Esophagus (tissue), 2 donors: ENCODE data around the gene CCL18. TPM values are rescaled to one million over a fixed set of nuclear protein-coding genes. Genes with fewer than 3 reads are reported as not detected.
"Not testable (repeated sequence)": the region's sequence is repeated elsewhere in the genome, so short reads cannot be mapped to it uniquely, and the experiment has no call there.

ENCODE experiments used
- H3K27ac ChIP-seq, 2 donors: one replicate each; pipeline ENCODE4 v1.5.1; 2013; ENCODE audit warnings: low read depth in 2 of 2, mild to moderate bottlenecking in 2 of 2, inconsistent platforms in 1 of 2, low read length in 1 of 2, moderate library complexity in 1 of 2
- H3K27me3 ChIP-seq, 2 donors: one replicate each; pipeline ENCODE4 v1.6.1; 2013; ENCODE audit warnings: low read length in 2 of 2, control low read depth in 1 of 2, mild to moderate bottlenecking in 1 of 2; ENCODE audit not compliant: insufficient read depth in 2 of 2, control insufficient read depth in 1 of 2
- H3K36me3 ChIP-seq, 2 donors: one replicate each; pipeline ENCODE4 v1.6.1; 2013; ENCODE audit warnings: low read length in 1 of 2; ENCODE audit not compliant: control insufficient read depth in 2 of 2, insufficient read depth in 2 of 2
- H3K4me1 ChIP-seq, 2 donors: one replicate each; pipeline ENCODE4 v1.6.1; 2013; ENCODE audit warnings: low read length in 1 of 2; ENCODE audit not compliant: control insufficient read depth in 2 of 2, insufficient read depth in 2 of 2
- H3K4me3 ChIP-seq, 2 donors: one replicate each; pipeline ENCODE4 v1.5.1; 2013; ENCODE audit warnings: low read length in 2 of 2, mild to moderate bottlenecking in 2 of 2, low read depth in 1 of 2, moderate library complexity in 1 of 2
- H3K9me3 ChIP-seq, 2 donors: one replicate each; pipeline ENCODE4 v1.6.1; 2013; ENCODE audit warnings: mild to moderate bottlenecking in 2 of 2, low read depth in 1 of 2, low read length in 1 of 2, moderate library complexity in 1 of 2; ENCODE audit not compliant: control insufficient read depth in 2 of 2, insufficient read depth in 1 of 2
- WGBS, 2 donors: extraction: QIAGEN DNeasy Blood & Tissue Kit; methylation state at CpG; one replicate each; pipeline ENCODE4 v1.1.7; 2013; 5-methylcytosine and 5-hydroxymethylcytosine counted together
- polyA plus RNA-seq, 2 donors: library from polyadenylated mRNA; stranded (reverse); fragments of 200-250 nt; gene quantifications; one replicate each; pipeline ENCODE4 v1.2.3, GENCODE V29; 2013
- donor health status: healthy with polysubstance abuse.
- donor health status: Bipolar disorder and iron deficiency.

CCL18 gene
- polyA plus RNA-seq, 2 donors, result 0.29 to 0.38 TPM

DNA sequence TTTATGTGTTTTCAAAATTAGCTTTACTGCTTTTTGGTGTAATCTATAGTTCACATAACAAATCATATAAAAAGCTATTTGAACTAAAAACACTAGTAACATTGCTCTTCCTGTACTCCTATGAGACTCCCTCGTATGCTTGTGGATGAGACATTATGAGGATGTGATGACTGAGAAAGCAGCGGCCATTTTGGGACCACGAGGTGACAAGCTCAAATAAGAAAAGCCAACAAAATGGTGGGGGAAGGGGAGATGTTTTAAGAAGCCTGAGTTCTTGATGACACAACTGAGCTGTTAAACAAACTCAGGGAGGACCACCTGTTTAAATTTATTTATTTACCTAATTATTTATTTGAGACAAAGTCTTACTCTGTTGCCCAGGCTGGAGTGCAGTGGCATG, 4.5 kb downstream of the CCL18 start:
- Histone ChIP-seq H3K36me3 (no peaks in the 10 kb centered on the region), H3K27ac (no peak overlapping the region), H3K4me3 (no peak overlapping the region), H3K4me1 (no peaks in the 10 kb centered on the region), H3K9me3 (peaks cover 0 to 4% of the 10 kb centered on the region in 2 donors), H3K27me3 (no peaks in the 10 kb centered on the region)
- 72 to 75% methylated on average over 3 of the region's 3 CpGs for WGBS, 2 donors

DNA sequence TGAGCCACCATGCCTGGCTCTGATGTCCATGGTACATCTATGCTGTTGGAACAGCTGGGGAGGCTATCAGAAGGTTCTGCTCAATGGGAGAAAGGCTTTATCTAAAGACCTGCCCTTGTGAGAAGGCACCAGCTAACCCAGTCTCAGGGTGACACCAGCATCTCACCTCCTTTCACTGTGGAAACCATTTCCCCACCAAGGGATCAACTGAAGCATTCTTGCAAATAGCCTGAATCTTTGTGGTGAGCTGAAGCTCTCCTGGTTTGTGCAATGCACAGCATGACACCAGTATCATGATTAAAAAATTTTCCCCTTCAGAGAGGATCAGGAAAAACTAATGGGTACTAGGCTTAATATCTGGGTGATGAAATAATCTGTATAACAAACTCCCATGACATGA, 5.1 kb downstream of the CCL18 start:
- Histone ChIP-seq H3K4me1 (no peaks in the 10 kb centered on the region), H3K36me3 (no peaks in the 10 kb centered on the region), H3K27me3 (no peaks in the 10 kb centered on the region), H3K27ac (no peak overlapping the region), H3K9me3 (peaks cover 0 to 4% of the 10 kb centered on the region in 2 donors), H3K4me3 (no peak overlapping the region)

DNA sequence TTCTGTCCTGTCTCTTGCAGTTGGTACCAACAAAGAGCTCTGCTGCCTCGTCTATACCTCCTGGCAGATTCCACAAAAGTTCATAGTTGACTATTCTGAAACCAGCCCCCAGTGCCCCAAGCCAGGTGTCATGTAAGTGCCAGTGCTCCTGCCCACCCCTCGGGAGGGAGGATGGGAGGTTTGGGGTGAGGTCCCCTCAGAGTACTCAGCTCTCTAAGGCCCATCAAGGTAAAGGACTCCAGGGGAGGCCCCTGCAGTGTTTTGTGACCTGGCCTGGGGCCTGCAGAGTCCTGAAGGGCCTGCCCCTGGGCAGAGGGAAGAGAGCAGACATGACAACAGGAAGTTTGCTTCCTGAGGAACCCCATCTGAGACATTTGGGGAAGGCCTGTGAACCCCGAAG, 6.4 kb downstream of the CCL18 start:
- no peaks in the 10 kb centered on the region for H3K36me3 ChIP-seq
- H3K4me1 ChIP-seq, result no peaks in the 10 kb centered on the region
- H3K27ac ChIP-seq, result no peak overlapping the region
- 67 to 70% methylated on average over 3 of the region's 3 CpGs for WGBS, 2 donors
- no peak overlapping the region for H3K4me3 ChIP-seq
- H3K9me3 ChIP-seq, result peaks cover 0 to 4% of the 10 kb centered on the region in 2 donors
- H3K27me3 ChIP-seq, result no peaks in the 10 kb centered on the region

DNA sequence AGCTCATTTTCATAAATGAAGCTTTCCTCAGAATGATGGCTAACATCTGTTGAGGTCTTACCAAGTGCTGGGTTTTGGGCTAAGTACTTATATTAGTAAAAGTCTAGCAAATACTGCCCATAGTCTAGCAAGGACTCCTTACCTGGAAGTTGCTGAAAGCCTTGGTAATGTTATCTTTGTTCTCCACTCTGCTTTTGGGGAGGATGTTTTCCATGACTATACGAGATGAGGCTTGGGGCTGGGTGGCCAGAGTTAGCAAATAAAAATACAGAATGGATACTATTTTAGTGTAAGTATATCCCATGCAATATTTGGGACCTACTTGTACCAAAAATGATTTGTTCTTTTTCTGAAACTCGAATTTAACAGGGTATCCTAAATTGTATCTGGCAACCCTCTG, 7.7 kb downstream of the CCL18 start:
- no peaks in the 10 kb centered on the region for H3K9me3 ChIP-seq
- H3K36me3 ChIP-seq, result no peaks in the 10 kb centered on the region
- no peaks in the 10 kb centered on the region for H3K27me3 ChIP-seq
- no peak overlapping the region for H3K4me3 ChIP-seq
- H3K4me1 ChIP-seq, result no peaks in the 10 kb centered on the region
- H3K27ac ChIP-seq, result no peak overlapping the region
- WGBS, 2 donors, result 61 to 62% methylated on average over 2 of the region's 2 CpGs

DNA sequence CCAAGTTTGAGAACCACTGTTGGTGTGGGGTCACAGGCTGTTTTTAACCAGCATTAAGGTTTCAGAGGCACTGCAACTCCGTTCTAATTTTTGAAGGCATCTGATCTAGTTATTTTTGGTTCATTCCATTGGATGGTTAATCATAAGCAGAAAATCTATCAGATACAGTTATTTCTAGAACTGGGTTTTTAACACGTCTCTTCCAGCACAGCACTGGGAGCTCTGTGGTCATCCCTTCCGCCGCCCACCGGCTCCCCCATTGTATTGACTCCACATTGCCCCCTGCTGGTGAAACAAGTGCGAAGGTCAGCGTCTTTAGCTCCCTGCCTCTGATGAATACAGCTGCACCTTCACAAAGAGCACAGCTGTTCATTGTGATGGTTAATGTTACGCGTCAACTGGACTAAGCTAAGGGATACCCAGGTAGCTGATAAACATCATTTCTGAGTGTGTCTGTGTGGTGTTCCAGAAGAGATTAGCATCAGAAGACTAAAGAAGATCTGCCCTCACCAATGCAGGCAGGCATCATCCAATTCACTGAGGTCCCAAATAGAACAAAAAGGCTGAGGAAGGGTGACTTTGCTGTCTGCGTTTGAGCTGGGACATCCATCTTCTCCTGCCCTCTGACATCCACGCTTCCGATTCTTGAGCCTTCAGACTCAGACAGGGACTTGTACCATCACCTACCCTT, 8.5 kb downstream of the CCL18 start:
- no peak overlapping the region for H3K4me3 ChIP-seq
- 33 to 41% methylated on average over 12 of the region's 12 CpGs for WGBS, 2 donors
- no peaks in the 10 kb centered on the region for H3K27me3 ChIP-seq
- no peak overlapping the region for H3K27ac ChIP-seq
- no peaks in the 10 kb centered on the region for H3K36me3 ChIP-seq
- no peaks in the 10 kb centered on the region for H3K4me1 ChIP-seq
- H3K9me3 ChIP-seq, result no peaks in the 10 kb centered on the region

DNA sequence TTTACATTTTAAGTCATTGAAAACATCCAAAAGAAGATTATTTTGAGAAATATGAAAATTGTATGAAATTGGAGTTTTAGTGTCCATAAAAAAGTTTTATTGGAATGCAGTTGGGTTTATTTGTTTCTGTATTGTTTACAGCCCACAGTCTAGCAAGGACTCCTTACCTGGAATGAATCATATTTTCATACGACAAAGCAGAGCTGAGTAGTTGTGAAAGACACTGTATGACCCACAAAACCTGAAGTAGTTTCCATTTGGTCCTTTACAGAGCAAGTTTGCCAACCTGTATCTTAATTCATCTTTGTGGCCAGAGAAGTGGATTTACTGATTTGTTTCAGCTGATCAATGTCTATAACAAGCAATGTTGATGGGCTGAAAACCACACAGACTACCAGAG, 10.3 kb downstream of the CCL18 start:
- Histone ChIP-seq H3K4me1 (no peaks in the 10 kb centered on the region), H3K36me3 (no peaks in the 10 kb centered on the region), H3K27me3 (no peaks in the 10 kb centered on the region), H3K9me3 (peaks cover 0 to 2% of the 10 kb centered on the region in 2 donors), H3K27ac (no peak overlapping the region), H3K4me3 (no peak overlapping the region)
- WGBS, 2 donors, result 60 to 73% methylated on average over 1 of the region's 1 CpG

DNA sequence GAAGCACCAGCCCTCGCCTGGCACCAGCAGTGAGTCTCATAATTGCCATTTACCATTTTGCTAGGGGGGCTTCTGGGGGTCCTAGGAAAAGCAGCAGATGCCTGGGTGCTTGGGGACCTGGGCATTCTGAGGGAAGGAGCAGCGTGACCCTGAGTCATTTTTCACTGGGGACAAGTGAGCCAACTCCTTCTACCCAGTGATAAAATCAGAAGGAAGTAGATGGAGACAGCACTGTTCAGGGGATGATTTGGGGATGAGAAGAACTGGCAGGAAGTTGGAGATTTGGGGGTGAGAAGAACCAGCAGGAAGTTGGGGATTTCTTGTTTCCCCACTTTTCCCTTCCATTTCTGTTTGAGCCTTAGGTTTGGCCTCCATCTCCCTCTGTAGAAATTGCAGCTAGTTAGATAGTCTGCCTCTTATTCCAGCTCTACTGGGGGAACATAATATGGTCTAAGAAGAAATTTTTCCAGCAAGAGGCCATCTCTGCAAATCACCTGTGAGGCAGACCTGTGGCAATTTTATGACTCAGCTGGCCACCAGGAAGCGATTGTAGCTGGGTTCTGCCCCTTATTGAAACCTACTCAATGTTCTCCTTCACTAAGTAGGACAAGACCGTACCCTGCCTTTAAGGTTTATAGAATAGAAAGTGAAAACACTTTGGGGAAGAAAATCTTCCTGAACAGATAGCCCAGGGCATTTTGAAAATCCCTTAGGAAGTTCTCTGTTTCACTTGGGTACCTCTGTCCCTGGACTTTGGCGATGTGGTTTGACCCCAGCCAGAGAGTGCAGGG, 17.8 kb downstream of the CCL18 start:
- not testable (repeated sequence) for H3K36me3 ChIP-seq, H3K4me3 ChIP-seq, H3K27me3 ChIP-seq, H3K27ac ChIP-seq, H3K9me3 ChIP-seq, H3K4me1 ChIP-seq
- 70 to 73% methylated on average over 5 of the region's 5 CpGs for WGBS, 2 donors

DNA sequence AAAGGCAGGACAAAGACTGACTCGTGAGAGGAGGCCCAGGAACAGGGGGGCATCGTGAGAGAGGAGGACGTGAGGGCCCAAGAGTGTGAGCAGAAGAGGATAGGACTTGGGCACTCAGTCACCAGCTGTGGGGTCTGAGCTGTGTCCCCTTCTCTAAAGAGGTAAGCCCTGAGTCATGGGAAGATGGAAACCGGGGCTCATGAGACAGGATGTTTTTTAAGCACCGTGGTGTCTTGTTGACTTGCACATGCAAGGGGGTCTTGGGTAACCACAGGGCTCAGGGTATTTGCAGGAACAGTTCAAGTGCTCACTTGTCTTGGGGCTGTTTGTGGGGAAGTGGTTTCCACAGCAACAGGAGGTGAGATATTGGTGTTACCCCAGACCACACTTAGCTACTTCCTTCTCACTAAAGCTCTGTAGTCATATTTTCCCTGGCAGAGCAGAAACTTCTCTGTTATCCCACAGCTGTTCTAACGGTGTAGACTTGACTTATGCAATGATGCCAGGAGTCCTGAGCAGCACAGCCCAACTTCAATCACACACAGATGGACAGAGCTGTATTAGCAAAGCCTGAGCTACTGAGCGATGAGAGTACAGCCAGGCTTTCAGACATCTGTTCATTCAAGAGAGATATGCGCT, 18.5 kb downstream of the CCL18 start:
- 59 to 60% methylated on average over 7 to 8 of the region's 8 CpGs for WGBS, 2 donors
- not testable (repeated sequence) for H3K27me3 ChIP-seq, H3K36me3 ChIP-seq, H3K4me3 ChIP-seq, H3K4me1 ChIP-seq, H3K9me3 ChIP-seq
- H3K27ac ChIP-seq, result peak overlapping the region in 1 of 2 donors; percentile 21

DNA sequence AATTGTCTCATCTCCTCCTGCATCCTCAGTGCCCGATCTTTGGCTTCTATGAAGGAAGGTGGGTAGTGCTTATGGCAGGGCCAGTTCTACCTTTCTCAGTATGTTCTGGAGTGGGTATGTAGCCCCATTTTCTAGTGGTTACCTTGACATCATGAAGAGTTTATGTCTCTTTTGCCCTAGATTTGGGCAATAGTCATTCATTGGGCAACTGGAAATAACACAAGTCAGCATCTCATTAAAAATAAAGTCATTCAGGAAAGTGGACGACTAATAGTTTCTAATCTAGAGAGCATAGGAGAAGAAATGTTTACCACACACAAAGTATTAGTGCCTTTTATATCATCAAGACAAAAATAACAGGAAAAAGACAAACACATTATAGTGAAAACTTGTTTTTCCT, 19.6 kb downstream of the CCL18 start:
- not testable (repeated sequence) for H3K9me3 ChIP-seq, H3K27ac ChIP-seq, H3K36me3 ChIP-seq, H3K4me3 ChIP-seq, H3K27me3 ChIP-seq, H3K4me1 ChIP-seq
- WGBS, 2 donors, result 80 to 86% methylated on average over 2 of the region's 2 CpGs
